ENCODE results near the gene C17orf50.

Gene C17orf50

GRCh38 chr17:35760587-35760986 lies at the start of gene C17orf50:
Gene C17orf50 (plus strand): TSS chr17:35760887. CDS start chr17:35760942, 55 bp downstream.
- DNase-seq, result no peak

- DNase-seq, result no peak
Observed at GRCh38 chr17:35710950-35711349, 49.7 kb upstream of the C17orf50 start.

GRCh38 chr17:35713069-35713728 lies 47.5 kb upstream of the C17orf50 start:
- no peak for DNase-seq

GRCh38 chr17:35714988-35715387 lies 45.7 kb upstream of the C17orf50 start:
- DNase-seq, result no peak

GRCh38 chr17:35715416-35715815 lies 45.3 kb upstream of the C17orf50 start:
- no peak for DNase-seq

- no peak for DNase-seq
Observed at GRCh38 chr17:35716173-35716572, 44.5 kb upstream of the C17orf50 start.

- no peak for DNase-seq
Observed at GRCh38 chr17:35716897-35717465, 43.7 kb upstream of the C17orf50 start.

GRCh38 chr17:35717475-35717874 lies 43.2 kb upstream of the C17orf50 start:
- DNase-seq, result no peak

- no peak for DNase-seq
Observed at GRCh38 chr17:35723735-35724134, 37.0 kb upstream of the C17orf50 start.

GRCh38 chr17:35725058-35725457 lies 35.6 kb upstream of the C17orf50 start:
- DNase-seq, result no peak

GRCh38 chr17:35725802-35726126 lies 34.9 kb upstream of the C17orf50 start:
- DNase-seq, result no peak

GRCh38 chr17:35726127-35726952 lies 34.3 kb upstream of the C17orf50 start:
- DNase-seq, result no peak

- DNase-seq, result no peak
Observed at GRCh38 chr17:35726953-35727460, 33.7 kb upstream of the C17orf50 start.

GRCh38 chr17:35727635-35728034 lies 33.1 kb upstream of the C17orf50 start:
- DNase-seq, result no peak

- DNase-seq, result no peak
Observed at GRCh38 chr17:35728551-35728950, 32.1 kb upstream of the C17orf50 start.

GRCh38 chr17:35729405-35729833 lies 31.3 kb upstream of the C17orf50 start:
- DNase-seq, result no peak

GRCh38 chr17:35730400-35731005 lies 30.2 kb upstream of the C17orf50 start:
- no peak for DNase-seq

- no peak for DNase-seq
Observed at GRCh38 chr17:35731239-35731916, 29.3 kb upstream of the C17orf50 start, which contains the start of gene RASL10B. Gene RASL10B (plus strand): TSS chr17:35731639. CDS start chr17:35735185, 3,546 bp downstream.

- no peak for DNase-seq
Observed at GRCh38 chr17:35731917-35732805, 28.5 kb upstream of the C17orf50 start.

GRCh38 chr17:35732806-35733136 lies 27.9 kb upstream of the C17orf50 start:
- DNase-seq, result no peak

- no peak for DNase-seq
Observed at GRCh38 chr17:35733366-35733765, 27.3 kb upstream of the C17orf50 start.

GRCh38 chr17:35734396-35734795 lies 26.3 kb upstream of the C17orf50 start:
- DNase-seq, result no peak

All from cerebellar nuclear complex (tissue), 1 donor.